HepG2 (cell line): ENCODE results near the gene SPTBN4. TPM values are rescaled to one million over a fixed set of nuclear protein-coding genes. Genes with fewer than 3 reads are reported as not detected.

ENCODE experiments used
- ATAC-seq: fragments of 200-7000 bp; cut with Tn5 transposase; 3 replicates; pipeline ENCODE4 v1.9.1; 2020; ENCODE audit warnings: mild to moderate bottlenecking, moderate library complexity
- BruUV-seq: library from RNA; stranded (reverse); fragments of 400-500 nt; replicated peaks from 2 replicates; lab custom pipeline; 2021; lab: Mats Ljungman, UMichigan
- CTCF ChIA-PET: fragments of 300-600 bp; formaldehyde crosslinking; extraction: SDS; loops from one replicate; lab custom pipeline; 2021; ENCODE audit warnings: low total read pairs, inconsistent platforms, low intra/inter-chr PET ratio; lab: Yijun Ruan, JAX
- POLR2A ChIA-PET: fragments of 350-600 bp; sonication (Branson Sonifier 250); formaldehyde crosslinking; loops from one replicate; lab custom pipeline; 2020; ENCODE audit warnings: antibody characterized with exemption, inconsistent platforms; lab: Yijun Ruan, JAX
- DNase-seq: peaks from one replicate; pipeline ENCODE4 v3.0.0-alpha.2; 2015; ENCODE audit warnings: low spot score
- FAIRE-seq: peaks from 3 replicates; lab custom pipeline; 2011; peaks lifted over from hg19 to GRCh38; lab: Jason Lieb, UNC
- H2AFZ ChIP-seq: one replicate; pipeline ENCODE4 v1.6.1; 2011; ENCODE audit warnings: low read length, inconsistent platforms
- H3K27ac ChIP-seq: fragments of 300-600 bp; 3 replicates; pipeline ENCODE4 v1.8.0; 2011; ENCODE audit warnings: mixed run types, mild to moderate bottlenecking, mixed read lengths, low read length, inconsistent platforms; ENCODE audit not compliant: insufficient read depth; ENCODE audit errors: extremely low read length
- H3K27me3 ChIP-seq, 2 experiments: fragments of 200-600 bp in 1 of 2; 2 replicates in 1 of 2; 3 replicates in 1 of 2; pipeline versions ENCODE4 v1.6.0 to v1.8.0; 2011; ENCODE audit warnings: low read length in 2 of 2, mild to moderate bottlenecking in 2 of 2, moderate library complexity in 2 of 2, inconsistent platforms in 1 of 2; ENCODE audit not compliant: insufficient read depth in 2 of 2, control insufficient read depth in 1 of 2
- H3K36me3 ChIP-seq, 2 experiments: fragments of 200-600 bp in 1 of 2; replicated peaks in 1 of 2; 2 replicates in 1 of 2; 3 replicates in 1 of 2; pipeline versions ENCODE4 v1.5.1 to v1.8.0; 2011; ENCODE audit warnings: low read length in 2 of 2, inconsistent platforms in 1 of 2; ENCODE audit not compliant: insufficient read depth in 2 of 2, control insufficient read depth in 1 of 2
- H3K4me1 ChIP-seq: 2 replicates; pipeline ENCODE4 v1.5.1; 2012; ENCODE audit warnings: low read length, inconsistent platforms; ENCODE audit not compliant: insufficient read depth
- H3K4me2 ChIP-seq: 2 replicates; pipeline ENCODE4 v1.6.0; 2011; ENCODE audit warnings: low read depth, low read length, inconsistent platforms
- H3K4me3 ChIP-seq, 3 experiments: fragments of 200-600 bp in 1 of 3; sonication (generic), shearing (Covaris generic) in 1 of 3; replicated peaks in 1 of 3; 2 replicates each; pipeline ENCODE4 v1.5.1; 2011 to 2016; ENCODE audit warnings: low read length in 3 of 3, inconsistent platforms in 2 of 3, low read depth in 2 of 3, mild to moderate bottlenecking in 2 of 3, control low read depth in 1 of 3, mixed read lengths in 1 of 3; ENCODE audit not compliant: insufficient read depth in 1 of 3
- H3K79me2 ChIP-seq: one replicate; pipeline ENCODE4 v1.6.1; 2011; ENCODE audit warnings: low read length, inconsistent platforms; ENCODE audit not compliant: insufficient read depth
- H3K9ac ChIP-seq: 2 replicates; pipeline ENCODE4 v1.6.0; 2011; ENCODE audit warnings: mild to moderate bottlenecking, low read depth, low read length, inconsistent platforms; ENCODE audit not compliant: insufficient read depth
- H3K9me3 ChIP-seq: 2 replicates; pipeline ENCODE4 v1.5.1; 2012; ENCODE audit warnings: mild to moderate bottlenecking, low read length
- H4K20me1 ChIP-seq: 2 replicates; pipeline ENCODE4 v1.6.0; 2011; ENCODE audit warnings: inconsistent platforms, mild to moderate bottlenecking, low read length, moderate library complexity; ENCODE audit not compliant: insufficient read depth
- ATAD3A ChIP-seq: sonication (generic); formaldehyde crosslinking; IDR thresholded peaks from 2 replicates; pipeline ENCODE4 v1.4.0; 2020; ENCODE audit warnings: missing genetic modification reagents
- HNRNPH1 ChIP-seq: fragments of 200-400 bp; formaldehyde crosslinking; optimal IDR thresholded peaks from 2 replicates; pipeline ENCODE3; 2017; ENCODE audit warnings: mild to moderate bottlenecking, low read depth, low read length
- KLF6 ChIP-seq: IDR thresholded peaks from 2 replicates; pipeline ENCODE4 v1.8.0; 2016; ENCODE audit warnings: missing biosample characterization, missing genetic modification reagents
- TBX2 ChIP-seq: sonication (generic); formaldehyde crosslinking; IDR thresholded peaks from 2 replicates; pipeline ENCODE4 v1.5.0; 2020; ENCODE audit warnings: missing genetic modification reagents, mild to moderate bottlenecking, borderline replicate concordance
- ZBTB46 ChIP-seq: sonication (generic); formaldehyde crosslinking; IDR thresholded peaks from 2 replicates; pipeline ENCODE4 v1.4.0; 2020; ENCODE audit warnings: mild to moderate bottlenecking, missing genetic modification reagents, borderline replicate concordance
- ZNF281 ChIP-seq: sonication (generic); formaldehyde crosslinking; IDR thresholded peaks from 2 replicates; pipeline ENCODE4 v1.4.0; 2020; ENCODE audit warnings: missing genetic modification reagents, borderline replicate concordance
- ZNF484 ChIP-seq: sonication (generic); formaldehyde crosslinking; IDR thresholded peaks from 2 replicates; pipeline ENCODE4 v1.5.1; 2020; ENCODE audit warnings: mild to moderate bottlenecking, low read depth, missing genetic modification reagents, borderline replicate concordance
- ZNF572 ChIP-seq: sonication (generic); formaldehyde crosslinking; IDR thresholded peaks from 2 replicates; pipeline ENCODE4 v1.5.1; 2020; ENCODE audit warnings: mild to moderate bottlenecking, missing genetic modification reagents
- ZNF678 ChIP-seq: sonication (generic); formaldehyde crosslinking; IDR thresholded peaks from 2 replicates; pipeline ENCODE4 v1.4.0; 2020; ENCODE audit warnings: mild to moderate bottlenecking, missing genetic modification reagents
- ZNF775 ChIP-seq: sonication (generic); formaldehyde crosslinking; IDR thresholded peaks from 2 replicates; pipeline ENCODE4 v1.4.0; 2020; ENCODE audit warnings: missing genetic modification reagents, mild to moderate bottlenecking, moderate library complexity, borderline replicate concordance
- WGBS: methylation state at CpG from one replicate; pipeline ENCODE4 v1.1.6; 2017; ENCODE audit warnings: low lambda C conversion rate; 5-methylcytosine and 5-hydroxymethylcytosine counted together
- in situ Hi-C: cut with HindIII; loops from 2 replicates; pipeline ENCODE4 v1.10.0; 2017; ENCODE audit warnings: low pct_unique_long_range_greater_than_20kb; ENCODE audit not compliant: extremely low pct_ligation_motif_present
- intact Hi-C: fragments of 100-400 bp; cut with micrococcal nuclease; formaldehyde crosslinking; loops from one replicate; pipeline ENCODE4 v1.10.0; 2022; ENCODE audit not compliant: unreplicated experiment
- polyA plus RNA-seq, 8 experiments: library from polyadenylated mRNA; depleted of rRNA in 3 of 8; stranded (reverse) in 7 of 8; unstranded in 1 of 8; fragments of >200 nt; fragmentation: Illumina TruSeq in 4 of 8; extraction: Trizol in 4 of 8; gene quantifications; 2 replicates each; pipeline versions ENCODE4 v1.2.1 to v1.2.3, GENCODE V29; 2011 to 2016; ENCODE audit warnings: low read depth in 4 of 8, missing spikeins in 1 of 8, mixed read lengths in 1 of 8; ENCODE audit not compliant: insufficient read depth in 1 of 8
- total RNA-seq, 5 experiments: library from RNA; depleted of rRNA; stranded (reverse); fragments of >200 nt; fragmentation: Illumina TruSeq; extraction: Trizol; gene quantifications; 2 replicates each; pipeline ENCODE4 v1.2.3, GENCODE V29; 2016; ENCODE audit warnings: low read depth in 1 of 5
- TF ChIP-seq, protein P1 (sequence below): IDR thresholded peaks from 2 replicates; pipeline ENCODE4 v1.6.1; 2016; ENCODE audit warnings: missing compliant biosample characterization, missing genetic modification reagents, borderline replicate concordance

SPTBN4 gene
- total and polyA plus RNA-seq, 2 of the 13 experiments (the other 11 are each of a cell fraction or from before 2014, with no cell fraction given) = 0.11 TPM

DNA sequence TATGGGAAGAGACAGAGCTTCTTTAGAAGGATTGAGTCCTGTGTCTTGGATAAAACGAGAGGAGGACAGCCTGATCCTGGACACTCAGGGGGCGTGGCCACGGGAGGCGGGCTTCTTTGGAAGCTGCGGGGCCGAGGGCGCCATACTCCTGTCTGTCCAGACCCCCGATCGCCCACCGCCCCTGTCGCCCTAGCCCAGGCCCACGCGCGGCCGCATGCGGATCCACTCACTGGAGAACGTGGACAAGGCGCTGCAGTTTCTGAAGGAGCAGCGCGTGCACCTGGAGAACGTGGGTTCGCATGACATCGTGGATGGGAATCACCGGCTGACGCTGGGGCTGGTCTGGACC lies 23.1 kb downstream of the SPTBN4 start:
- intact Hi-C loops = no loop called here
- DNase-seq = no peak
- Histone ChIP-seq H3K36me3 (no peaks in the 10 kb centered on the region), H2AFZ (no peak overlapping the region), H3K79me2 (no peaks in the 10 kb centered on the region), H3K9ac (no peak overlapping the region), H3K27me3 (peaks cover 1 to 5% of the 10 kb centered on the region in 2 experiments; a peak in 3 of 5 replicates), H3K27ac (no peak overlapping the region), H4K20me1 (no peaks in the 10 kb centered on the region), H3K4me1 (peaks cover 17% of the 10 kb centered on the region), H3K4me3 (no peak overlapping the region), H3K4me2 (no peak overlapping the region), H3K9me3 (no peaks in the 10 kb centered on the region)
- BruUV-seq = no TSS peak
- in situ Hi-C loops = no loop called here
- no peak for ATAC-seq
- FAIRE-seq = no peak
- ChIA-PET CTCF (no interaction called here), POLR2A (no interaction called here)
- WGBS = 47% methylated on average over 4 of the region's 25 CpGs
- TF ChIP-seq ZBTB46 (CRISPR knock-in tag) = no peak
- no peak for TF ChIP-seq ZNF572 (CRISPR knock-in tag)
- TF ChIP-seq, protein P1, sequence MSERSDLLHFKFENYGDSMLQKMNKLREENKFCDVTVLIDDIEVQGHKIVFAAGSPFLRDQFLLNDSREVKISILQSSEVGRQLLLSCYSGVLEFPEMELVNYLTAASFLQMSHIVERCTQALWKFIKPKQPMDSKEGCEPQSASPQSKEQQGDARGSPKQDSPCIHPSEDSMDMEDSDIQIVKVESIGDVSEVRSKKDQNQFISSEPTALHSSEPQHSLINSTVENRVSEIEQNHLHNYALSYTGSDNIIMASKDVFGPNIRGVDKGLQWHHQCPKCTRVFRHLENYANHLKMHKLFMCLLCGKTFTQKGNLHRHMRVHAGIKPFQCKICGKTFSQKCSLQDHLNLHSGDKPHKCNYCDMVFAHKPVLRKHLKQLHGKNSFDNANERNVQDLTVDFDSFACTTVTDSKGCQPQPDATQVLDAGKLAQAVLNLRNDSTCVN = no peak
- TF ChIP-seq ZNF775 (CRISPR knock-in tag) = no peak
- TF ChIP-seq ZNF281 (CRISPR knock-in tag) = no peak
- no peak for TF ChIP-seq TBX2 (CRISPR knock-in tag)
- TF ChIP-seq ATAD3A (CRISPR knock-in tag) = no peak
- TF ChIP-seq ZNF484 (CRISPR knock-in tag) = no peak
- no peak for TF ChIP-seq HNRNPH1
- TF ChIP-seq ZNF678 (CRISPR knock-in tag) = no peak
- no peak for TF ChIP-seq KLF6 (CRISPR knock-in tag)
